Amniotic stem cell (primary cell): ENCODE results near the gene ZIC3.

Experiments used
- DNase-seq: peaks from one replicate; lab custom pipeline; 2025; lab: John Stamatoyannopoulos, UW

Gene ZIC3

DNA sequence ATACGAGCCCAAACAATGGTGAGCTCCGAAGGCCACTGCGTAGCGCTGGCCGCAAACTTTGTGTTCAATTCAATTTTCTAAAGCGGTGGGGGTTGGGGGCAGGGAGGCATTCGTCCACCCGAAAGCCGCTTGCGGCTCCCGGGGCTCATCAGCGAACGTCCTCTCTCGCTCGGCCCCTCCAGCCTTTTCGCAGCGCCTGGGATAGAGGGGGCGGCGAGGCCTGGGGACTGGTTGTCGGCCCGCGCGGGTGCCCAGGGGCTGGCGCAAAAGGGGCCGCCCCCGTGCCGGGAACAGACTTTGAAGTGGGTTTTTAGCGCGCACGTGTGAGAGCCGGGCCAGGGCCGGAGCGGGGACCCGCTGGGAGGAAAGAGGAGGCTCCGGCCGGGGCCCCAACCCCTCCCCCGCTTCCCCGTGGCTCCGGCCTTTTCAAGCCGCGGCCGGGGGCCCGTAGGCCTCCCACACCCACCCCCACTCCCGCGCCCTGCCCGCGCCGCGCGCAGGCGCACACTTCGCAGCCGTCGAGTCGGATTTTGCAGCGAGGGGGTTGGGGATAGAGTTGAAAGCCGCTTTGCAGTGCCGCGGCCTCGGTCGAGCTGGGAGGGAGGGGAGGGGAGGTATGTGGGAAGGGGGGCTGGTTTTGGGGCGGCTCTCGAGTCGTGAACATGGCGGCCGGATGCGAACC, 8.3 kb downstream of the ZIC3 start:
- no peak for DNase-seq

DNA sequence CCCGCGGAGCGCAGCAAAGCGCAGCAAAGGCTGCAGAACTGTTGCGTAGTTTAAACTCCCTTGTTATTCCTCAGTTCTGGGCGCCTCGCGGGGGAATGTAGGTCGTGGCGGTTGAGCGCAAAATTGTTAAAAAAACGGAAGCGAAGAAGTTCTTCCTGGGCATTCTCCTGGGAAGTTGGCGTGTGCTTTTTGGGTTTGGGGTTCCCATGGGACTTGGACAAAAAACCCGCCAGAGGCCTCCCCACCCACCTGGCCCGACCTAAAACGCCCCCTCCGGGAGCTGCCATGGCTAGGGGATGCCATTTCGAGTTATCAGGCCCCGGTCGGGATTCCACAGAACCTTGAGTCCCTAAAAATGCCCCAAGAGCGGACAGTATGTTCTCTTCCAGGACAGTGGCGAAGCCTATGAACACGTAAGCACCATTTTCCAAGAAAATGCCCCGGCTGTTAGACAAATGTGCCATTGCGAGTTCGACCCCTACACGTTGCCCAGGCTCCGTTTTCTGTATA, 8.9 kb downstream of the ZIC3 start:
- DNase-seq: no peak

DNA sequence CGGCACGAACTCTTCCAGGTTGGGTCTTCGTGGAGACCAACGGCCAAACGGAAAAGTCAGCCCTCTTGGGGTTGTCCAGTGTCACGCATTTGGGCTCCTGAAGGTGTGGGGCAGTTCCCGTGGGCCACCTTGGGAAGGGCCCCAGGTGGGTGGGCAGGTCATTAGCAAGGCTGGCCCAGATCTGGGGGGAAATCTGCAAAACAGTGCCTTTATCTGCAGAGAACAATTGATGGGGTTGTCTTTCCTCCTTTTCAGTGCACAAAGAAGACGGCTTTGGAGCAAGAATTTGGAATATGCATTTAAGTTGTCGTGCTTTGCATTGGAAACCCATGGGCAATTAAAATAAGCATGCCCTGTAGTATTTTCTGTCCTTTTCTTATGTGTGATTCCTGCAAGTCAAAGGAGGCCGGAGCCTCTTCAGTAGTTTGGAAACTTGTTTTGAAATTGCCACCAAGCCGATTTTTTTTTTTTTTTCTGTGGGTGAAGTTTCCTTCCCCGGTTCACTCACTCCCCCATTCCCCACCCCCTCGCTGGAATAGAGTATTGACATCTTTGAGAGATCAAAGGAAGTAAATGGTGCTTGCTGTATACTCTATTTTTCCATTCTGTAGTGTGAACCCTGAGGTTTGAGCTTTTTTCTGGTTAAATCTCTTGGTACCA, 9.8 kb downstream of the ZIC3 start:
- no peak for DNase-seq

DNA sequence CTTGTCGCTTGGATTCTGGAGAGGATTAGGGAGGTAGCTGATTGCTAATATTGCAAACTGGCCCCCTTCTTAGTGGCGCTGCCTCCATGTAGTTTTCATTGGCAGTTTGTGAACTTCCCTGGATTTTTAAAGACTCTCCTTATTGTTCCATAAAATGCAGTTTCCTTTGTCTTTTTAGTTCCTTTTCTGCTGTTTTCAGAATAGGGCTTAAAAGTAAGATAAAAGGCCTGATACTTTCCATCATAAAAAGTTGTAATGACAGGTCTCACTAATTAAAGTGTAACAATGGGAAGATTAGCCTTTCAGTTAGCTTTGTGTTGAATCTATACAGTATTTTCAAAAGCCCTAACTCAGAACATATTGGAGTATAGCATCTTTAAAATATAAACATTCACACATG, 21.2 kb downstream of the ZIC3 start:
- DNase-seq: no peak

DNA sequence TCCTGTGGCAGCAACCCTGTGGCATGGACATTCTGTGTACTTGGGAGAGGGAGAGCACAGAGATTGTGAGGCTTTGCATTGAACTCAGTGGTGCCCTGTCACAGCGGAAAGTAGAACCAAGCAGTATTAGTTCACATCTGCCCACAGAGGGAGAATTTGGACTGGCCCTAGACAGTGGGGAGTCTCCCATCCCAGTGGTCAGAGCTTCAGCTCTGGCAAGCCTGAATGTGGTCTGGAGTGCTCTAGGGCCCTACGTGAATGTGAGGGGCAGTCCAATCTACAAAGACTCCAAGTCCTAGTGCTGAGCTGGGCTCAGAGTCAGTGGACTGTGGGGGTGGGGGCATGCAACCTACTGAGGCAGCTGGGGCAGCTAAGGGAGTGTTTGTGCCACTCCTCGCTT, 34.8 kb downstream of the ZIC3 start:
- no peak for DNase-seq
